Measurements from ENCODE around the gene C3orf20.

The C3orf20 gene

DNA sequence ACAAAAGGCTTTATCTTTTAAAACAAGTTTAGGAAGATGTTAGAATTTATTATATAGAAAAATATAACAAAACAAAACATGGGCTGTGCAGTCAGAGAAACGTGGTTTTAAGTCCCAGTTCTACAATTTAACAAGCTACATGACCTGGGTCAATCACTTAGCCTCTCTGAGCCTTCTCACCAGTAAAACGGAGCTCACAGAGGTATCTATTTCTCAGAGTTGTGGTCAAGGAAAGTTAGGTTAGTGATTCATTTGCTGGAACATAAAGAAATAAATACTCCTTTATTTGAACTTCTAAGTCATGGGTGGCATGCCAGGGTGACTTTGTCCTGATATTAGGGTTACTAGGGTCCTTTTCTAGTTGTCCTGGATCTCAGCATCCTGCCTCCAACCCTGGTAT, 34.2 kb upstream of the C3orf20 start:
- Histone ChIP-seq H3K4me3 (ENCODE audit: insufficient read depth, low read length, poor library complexity, severe bottlenecking) (no peak overlapping the region), H4K20me1 (ENCODE audit: low read depth, low read length) (no peaks in the 10 kb centered on the region), H3F3A (ENCODE audit: insufficient read depth) (no peaks in the 10 kb centered on the region), H3K36me3 (ENCODE audit: low read length) (no peaks in the 10 kb centered on the region), H3K9me2 (replicated peaks; ENCODE audit: insufficient read depth, low read length) (no peaks in the 10 kb centered on the region), H3K79me2 (ENCODE audit: insufficient read depth, low read length) (no peaks in the 10 kb centered on the region), H3K9ac (ENCODE audit: low read length) (no peak overlapping the region), H3K4me2 (ENCODE audit: low read depth, low read length, poor library complexity, severe bottlenecking) (no peak overlapping the region), H3K27me3 (ENCODE audit: low read length) (no peaks in the 10 kb centered on the region), H3K9me3 (ENCODE audit: insufficient read depth, low read length) (no peaks in the 10 kb centered on the region), H3K27ac (ENCODE audit: low read depth, low read length) (no peak overlapping the region), H2AFZ (ENCODE audit: low read depth, low read length, severe bottlenecking) (no peak overlapping the region)
- TF ChIP-seq, protein P1, sequence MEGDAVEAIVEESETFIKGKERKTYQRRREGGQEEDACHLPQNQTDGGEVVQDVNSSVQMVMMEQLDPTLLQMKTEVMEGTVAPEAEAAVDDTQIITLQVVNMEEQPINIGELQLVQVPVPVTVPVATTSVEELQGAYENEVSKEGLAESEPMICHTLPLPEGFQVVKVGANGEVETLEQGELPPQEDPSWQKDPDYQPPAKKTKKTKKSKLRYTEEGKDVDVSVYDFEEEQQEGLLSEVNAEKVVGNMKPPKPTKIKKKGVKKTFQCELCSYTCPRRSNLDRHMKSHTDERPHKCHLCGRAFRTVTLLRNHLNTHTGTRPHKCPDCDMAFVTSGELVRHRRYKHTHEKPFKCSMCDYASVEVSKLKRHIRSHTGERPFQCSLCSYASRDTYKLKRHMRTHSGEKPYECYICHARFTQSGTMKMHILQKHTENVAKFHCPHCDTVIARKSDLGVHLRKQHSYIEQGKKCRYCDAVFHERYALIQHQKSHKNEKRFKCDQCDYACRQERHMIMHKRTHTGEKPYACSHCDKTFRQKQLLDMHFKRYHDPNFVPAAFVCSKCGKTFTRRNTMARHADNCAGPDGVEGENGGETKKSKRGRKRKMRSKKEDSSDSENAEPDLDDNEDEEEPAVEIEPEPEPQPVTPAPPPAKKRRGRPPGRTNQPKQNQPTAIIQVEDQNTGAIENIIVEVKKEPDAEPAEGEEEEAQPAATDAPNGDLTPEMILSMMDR (IDR thresholded peaks at IDR 0.05; ENCODE audit: insufficient read depth, low read length, poor library complexity, severe bottlenecking): no peak
- no peak for TF ChIP-seq EZH2phosphoT487 (conservative IDR thresholded peaks at IDR 0.05; ENCODE audit: low read length)

DNA sequence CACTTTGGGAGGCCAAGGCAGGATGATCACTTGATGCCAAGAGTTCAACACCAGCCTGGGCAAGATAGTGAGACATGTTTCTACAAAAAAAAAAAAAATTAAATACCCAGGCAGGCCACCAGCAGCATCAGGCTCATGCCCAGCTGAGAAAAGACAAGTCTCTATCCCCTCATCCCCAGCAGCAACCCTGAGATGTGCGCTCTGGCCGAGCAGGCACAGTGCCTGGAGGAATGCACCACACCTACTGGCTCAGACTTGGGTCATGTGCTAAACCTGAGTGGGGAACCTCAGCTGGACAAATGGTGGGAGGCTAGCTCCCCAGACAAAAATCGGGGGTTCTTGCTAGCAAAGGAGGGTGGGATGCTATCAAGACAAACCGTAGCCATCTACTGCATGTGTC, 33.6 kb upstream of the C3orf20 start:
- no peak for TF ChIP-seq EZH2phosphoT487 (conservative IDR thresholded peaks at IDR 0.05; ENCODE audit: low read length)
- TF ChIP-seq, protein P1 (IDR thresholded peaks at IDR 0.05; ENCODE audit: insufficient read depth, low read length, poor library complexity, severe bottlenecking): no peak
- no peak overlapping the region for H3K4me2 ChIP-seq (ENCODE audit: low read depth, low read length, poor library complexity, severe bottlenecking)
- no peaks in the 10 kb centered on the region for H3K79me2 ChIP-seq (ENCODE audit: insufficient read depth, low read length)
- H3K36me3 ChIP-seq (ENCODE audit: low read length): no peaks in the 10 kb centered on the region
- H3K9me2 ChIP-seq (replicated peaks; ENCODE audit: insufficient read depth, low read length): no peaks in the 10 kb centered on the region
- H3F3A ChIP-seq (ENCODE audit: insufficient read depth): no peaks in the 10 kb centered on the region
- H3K9me3 ChIP-seq (ENCODE audit: insufficient read depth, low read length): no peaks in the 10 kb centered on the region
- H4K20me1 ChIP-seq (ENCODE audit: low read depth, low read length): no peaks in the 10 kb centered on the region
- H3K4me3 ChIP-seq (ENCODE audit: insufficient read depth, low read length, poor library complexity, severe bottlenecking): no peak overlapping the region
- no peak overlapping the region for H3K9ac ChIP-seq (ENCODE audit: low read length)
- H3K27me3 ChIP-seq (ENCODE audit: low read length): no peaks in the 10 kb centered on the region
- H2AFZ ChIP-seq (ENCODE audit: low read depth, low read length, severe bottlenecking): no peak overlapping the region
- H3K27ac ChIP-seq (ENCODE audit: low read depth, low read length): no peak overlapping the region

- Histone ChIP-seq H3K79me2 (ENCODE audit: insufficient read depth, low read length) (no peaks in the 10 kb centered on the region), H3K27me3 (ENCODE audit: low read length) (no peaks in the 10 kb centered on the region), H3K4me2 (ENCODE audit: low read depth, low read length, poor library complexity, severe bottlenecking) (no peak overlapping the region), H2AFZ (ENCODE audit: low read depth, low read length, severe bottlenecking) (no peak overlapping the region), H3F3A (ENCODE audit: insufficient read depth) (no peaks in the 10 kb centered on the region), H3K9me2 (replicated peaks; ENCODE audit: insufficient read depth, low read length) (no peaks in the 10 kb centered on the region), H4K20me1 (ENCODE audit: low read depth, low read length) (no peaks in the 10 kb centered on the region), H3K4me3 (ENCODE audit: insufficient read depth, low read length, poor library complexity, severe bottlenecking) (no peak overlapping the region), H3K27ac (ENCODE audit: low read depth, low read length) (no peak overlapping the region), H3K9ac (ENCODE audit: low read length) (no peak overlapping the region), H3K36me3 (ENCODE audit: low read length) (no peaks in the 10 kb centered on the region), H3K9me3 (ENCODE audit: insufficient read depth, low read length) (no peaks in the 10 kb centered on the region)
- TF ChIP-seq, protein P1 (IDR thresholded peaks at IDR 0.05; ENCODE audit: insufficient read depth, low read length, poor library complexity, severe bottlenecking): no peak
- no peak for TF ChIP-seq EZH2phosphoT487 (conservative IDR thresholded peaks at IDR 0.05; ENCODE audit: low read length)
These were observed 29.5 kb upstream of the C3orf20 start for GRCh38 chr3:14645453-14645852.

Data from SU-DHL-6 (cell line).